Activated T-helper 2 cell treated with anti-CD3 and anti-CD28 coated beads, Interferon-gamma antibody, Interleukin-2, Interleukin-4, amounts not matched to agents 10 μg/mL and 5 μg/mL and 100 μg/mL, durations not matched to agents 14 hours and 24 hours and 36 hours (primary cell): Measurements from ENCODE around the gene DEXI. TPM values are rescaled to one million over a fixed set of nuclear protein-coding genes. Genes with fewer than 3 reads are reported as not detected.

Experiments
- DNase-seq: peaks from one replicate; pipeline ENCODE4 v3.0.0; 2021; ENCODE audit warnings: low spot score
- H3K27ac Mint-ChIP-seq: one replicate; pipeline ENCODE4 v1.8.0; 2021; ENCODE audit warnings: mixed read lengths
- H3K27me3 Mint-ChIP-seq: one replicate; pipeline ENCODE4 v1.8.0; 2021; ENCODE audit warnings: low read depth, mixed read lengths
- H3K36me3 Mint-ChIP-seq: one replicate; pipeline ENCODE4 v1.8.0; 2021; ENCODE audit warnings: low read depth, mixed read lengths
- H3K4me1 Mint-ChIP-seq: one replicate; pipeline ENCODE4 v1.8.0; 2021; ENCODE audit warnings: low read depth, mixed read lengths
- H3K4me3 Mint-ChIP-seq: one replicate; pipeline ENCODE4 v1.8.0; 2021; ENCODE audit warnings: low read depth, mild to moderate bottlenecking, moderate library complexity, mixed read lengths
- H3K9me3 Mint-ChIP-seq: one replicate; pipeline ENCODE4 v1.8.0; 2021; ENCODE audit warnings: mixed read lengths
- intact Hi-C: fragments of 100-400 bp; cut with micrococcal nuclease; formaldehyde crosslinking; loops from one replicate; pipeline ENCODE4 v1.15.1; 2023
- total RNA-seq: library from RNA; stranded (reverse); gene quantifications from 2 replicates; pipeline ENCODE4 v1.2.3, GENCODE V29; 2022

The DEXI gene
- total RNA-seq, 1 donor from 2014 or later = 38.5 TPM

DNA sequence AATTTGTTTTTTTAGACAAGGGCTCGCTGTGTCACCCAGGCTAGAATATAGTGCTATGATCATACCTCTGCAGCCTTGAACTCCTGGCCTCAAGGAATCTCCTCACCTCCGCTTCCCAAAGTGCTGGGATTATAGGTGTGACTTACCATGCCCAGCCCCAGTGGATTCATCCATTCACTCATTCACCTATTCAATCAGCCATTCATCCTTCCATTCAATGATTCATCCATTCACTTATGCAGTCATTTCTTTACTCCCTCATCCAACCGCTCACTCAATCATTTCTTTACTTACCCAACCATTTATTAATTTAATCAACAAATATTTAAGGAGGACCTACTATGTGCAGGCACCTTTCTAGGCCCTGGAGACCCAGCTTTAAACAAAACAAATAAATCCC lies 25.7 kb downstream of the DEXI start:
- Mint-ChIP-seq H3K9me3 (no peaks in the 10 kb centered on the region), H3K27me3 (no peaks in the 10 kb centered on the region), H3K27ac (no peak overlapping the region), H3K4me3 (no peak overlapping the region), H3K4me1 (peaks cover 24% of the 10 kb centered on the region), H3K36me3 (peaks cover 17% of the 10 kb centered on the region)
- no peak for DNase-seq
- intact Hi-C loops = loop anchor here (5.0 to 10.0 kb wide), 4 partner anchors 102 to 652 kb away; partner anchors contain the start of gene TVP23A

DNA sequence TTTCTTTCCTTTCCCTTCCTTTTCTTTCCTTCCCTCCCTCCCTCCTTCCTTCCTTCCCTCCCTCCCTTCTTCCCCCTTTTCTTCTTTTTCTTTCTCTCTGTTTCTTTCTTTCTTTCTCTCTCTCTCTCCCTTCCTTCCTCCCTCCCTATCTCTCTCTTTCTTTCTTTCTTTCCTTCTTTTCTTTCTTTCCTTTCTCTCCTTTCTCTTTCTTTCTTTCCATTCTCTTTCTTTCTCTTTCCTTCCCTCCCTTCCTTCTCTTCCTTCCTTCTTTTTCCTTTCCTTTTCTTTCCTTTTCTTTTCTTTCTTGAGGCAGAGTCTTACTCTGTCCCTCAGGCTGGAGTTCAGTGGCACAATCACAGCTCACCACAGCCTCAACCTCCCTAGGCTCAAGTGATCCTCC lies 31.0 kb downstream of the DEXI start:
- H3K36me3 Mint-ChIP-seq = peaks cover 16% of the 10 kb centered on the region
- no peaks in the 10 kb centered on the region for H3K9me3 Mint-ChIP-seq
- intact Hi-C loops = loop anchor here (10.0 kb wide), 2 partner anchors 96 to 646 kb away; partner anchors contain the start of gene TVP23A
- no peak overlapping the region for H3K27ac Mint-ChIP-seq
- H3K4me3 Mint-ChIP-seq = no peak overlapping the region
- no peak for DNase-seq
- H3K27me3 Mint-ChIP-seq = no peaks in the 10 kb centered on the region
- H3K4me1 Mint-ChIP-seq = peaks cover 13% of the 10 kb centered on the region

DNA sequence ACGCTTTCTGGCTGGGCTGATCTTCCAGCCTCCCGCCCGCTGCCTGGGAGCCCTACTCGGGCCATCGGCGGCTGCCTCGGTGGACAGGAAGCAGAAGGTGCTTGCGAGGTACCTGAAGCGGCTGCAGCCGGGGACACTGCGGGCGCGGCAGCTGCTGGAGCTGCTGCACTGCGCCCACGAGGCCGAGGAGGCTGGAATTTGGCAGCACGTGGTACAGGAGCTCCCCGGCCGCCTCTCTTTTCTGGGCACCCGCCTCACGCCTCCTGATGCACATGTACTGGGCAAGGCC lies 34.6 kb downstream of the DEXI start:
- Mint-ChIP-seq H3K27me3 (no peaks in the 10 kb centered on the region), H3K4me3 (no peak overlapping the region), H3K4me1 (peaks cover 2% of the 10 kb centered on the region), H3K36me3 (peaks cover 31% of the 10 kb centered on the region), H3K27ac (no peak overlapping the region), H3K9me3 (peaks cover 4% of the 10 kb centered on the region)
- intact Hi-C loops = no loop called here
- no peak for DNase-seq

DNA sequence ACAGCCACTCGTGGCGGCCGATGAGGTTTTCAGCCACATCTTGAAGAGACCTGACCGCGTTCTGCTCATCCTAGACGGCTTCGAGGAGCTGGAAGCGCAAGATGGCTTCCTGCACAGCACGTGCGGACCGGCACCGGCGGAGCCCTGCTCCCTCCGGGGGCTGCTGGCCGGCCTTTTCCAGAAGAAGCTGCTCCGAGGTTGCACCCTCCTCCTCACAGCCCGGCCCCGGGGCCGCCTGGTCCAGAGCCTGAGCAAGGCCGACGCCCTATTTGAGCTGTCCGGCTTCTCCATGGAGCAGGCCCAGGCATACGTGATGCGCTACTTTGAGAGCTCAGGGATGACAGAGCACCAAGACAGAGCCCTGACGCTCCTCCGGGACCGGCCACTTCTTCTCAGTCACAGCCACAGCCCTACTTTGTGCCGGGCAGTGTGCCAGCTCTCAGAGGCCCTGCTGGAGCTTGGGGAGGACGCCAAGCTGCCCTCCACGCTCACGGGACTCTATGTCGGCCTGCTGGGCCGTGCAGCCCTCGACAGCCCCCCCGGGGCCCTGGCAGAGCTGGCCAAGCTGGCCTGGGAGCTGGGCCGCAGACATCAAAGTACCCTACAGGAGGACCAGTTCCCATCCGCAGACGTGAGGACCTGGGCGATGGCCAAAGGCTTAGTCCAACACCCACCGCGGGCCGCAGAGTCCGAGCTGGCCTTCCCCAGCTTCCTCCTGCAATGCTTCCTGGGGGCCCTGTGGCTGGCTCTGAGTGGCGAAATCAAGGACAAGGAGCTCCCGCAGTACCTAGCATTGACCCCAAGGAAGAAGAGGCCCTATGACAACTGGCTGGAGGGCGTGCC lies 35.1 kb downstream of the DEXI start:
- intact Hi-C loops = no loop called here
- no peak for DNase-seq
- no peak overlapping the region for H3K4me3 Mint-ChIP-seq
- no peak overlapping the region for H3K27ac Mint-ChIP-seq
- H3K4me1 Mint-ChIP-seq = peaks cover 2% of the 10 kb centered on the region
- no peaks in the 10 kb centered on the region for H3K27me3 Mint-ChIP-seq
- peaks cover 36% of the 10 kb centered on the region for H3K36me3 Mint-ChIP-seq
- H3K9me3 Mint-ChIP-seq = peaks cover 5% of the 10 kb centered on the region

DNA sequence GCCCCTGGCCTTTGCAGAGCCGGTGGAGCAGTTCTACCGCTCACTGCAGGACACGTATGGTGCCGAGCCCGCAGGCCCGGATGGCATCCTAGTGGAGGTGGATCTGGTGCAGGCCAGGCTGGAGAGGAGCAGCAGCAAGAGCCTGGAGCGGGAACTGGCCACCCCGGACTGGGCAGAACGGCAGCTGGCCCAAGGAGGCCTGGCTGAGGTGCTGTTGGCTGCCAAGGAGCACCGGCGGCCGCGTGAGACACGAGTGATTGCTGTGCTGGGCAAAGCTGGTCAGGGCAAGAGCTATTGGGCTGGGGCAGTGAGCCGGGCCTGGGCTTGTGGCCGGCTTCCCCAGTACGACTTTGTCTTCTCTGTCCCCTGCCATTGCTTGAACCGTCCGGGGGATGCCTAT lies 35.8 kb downstream of the DEXI start:
- intact Hi-C loops = no loop called here
- no peaks in the 10 kb centered on the region for H3K27me3 Mint-ChIP-seq
- no peak overlapping the region for H3K4me3 Mint-ChIP-seq
- no peak overlapping the region for H3K27ac Mint-ChIP-seq
- DNase-seq = no peak
- peaks cover 2% of the 10 kb centered on the region for H3K4me1 Mint-ChIP-seq
- peaks cover 5% of the 10 kb centered on the region for H3K9me3 Mint-ChIP-seq
- peaks cover 39% of the 10 kb centered on the region for H3K36me3 Mint-ChIP-seq

DNA sequence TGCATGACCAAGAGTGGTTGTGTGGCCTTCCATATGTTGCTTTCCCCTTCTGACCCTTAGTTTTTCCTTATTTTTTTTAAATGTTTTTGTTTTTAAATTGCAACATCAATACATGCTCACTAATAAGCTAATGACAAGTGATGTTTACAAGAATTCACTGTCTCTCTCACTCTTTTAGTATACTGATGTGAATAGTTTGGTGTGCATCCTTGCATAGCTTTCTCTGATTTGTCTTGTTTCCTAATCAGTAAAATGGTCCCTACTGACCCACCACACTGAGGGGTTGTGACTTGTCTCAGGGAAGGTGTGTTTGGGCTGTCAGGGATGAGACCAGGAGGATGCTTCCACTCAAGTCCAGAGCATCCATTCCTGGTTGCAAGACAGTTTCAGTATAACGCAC lies 39.3 kb downstream of the DEXI start:
- DNase-seq = no peak
- Mint-ChIP-seq H3K36me3 (peaks cover 48% of the 10 kb centered on the region), H3K9me3 (peaks cover 5% of the 10 kb centered on the region), H3K27ac (no peak overlapping the region), H3K4me1 (no peaks in the 10 kb centered on the region), H3K4me3 (no peak overlapping the region), H3K27me3 (no peaks in the 10 kb centered on the region)
- intact Hi-C loops = no loop called here

DNA sequence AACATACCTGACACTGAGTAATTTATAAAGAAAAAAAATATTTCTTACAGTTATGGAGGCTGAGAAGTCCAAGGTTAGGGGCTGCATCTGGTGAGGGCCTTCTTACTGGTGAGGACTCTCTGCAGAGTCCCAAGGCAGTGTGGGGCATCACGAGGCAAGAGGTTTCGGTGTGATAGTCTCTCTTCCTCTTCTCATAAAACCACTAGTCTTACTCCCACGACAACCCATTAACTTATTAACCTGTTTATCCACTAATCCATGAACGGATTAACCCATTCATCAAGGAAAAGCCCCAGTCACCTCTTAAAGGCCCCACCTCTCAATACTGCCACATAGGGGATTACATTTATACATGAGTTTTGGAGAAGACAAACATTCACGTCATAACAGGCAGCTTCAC lies 45.1 kb downstream of the DEXI start:
- intact Hi-C loops = no loop called here
- Mint-ChIP-seq H3K9me3 (no peaks in the 10 kb centered on the region), H3K27me3 (no peaks in the 10 kb centered on the region), H3K36me3 (peaks cover 49% of the 10 kb centered on the region), H3K27ac (no peak overlapping the region), H3K4me3 (no peak overlapping the region), H3K4me1 (no peaks in the 10 kb centered on the region)
- no peak for DNase-seq

DNA sequence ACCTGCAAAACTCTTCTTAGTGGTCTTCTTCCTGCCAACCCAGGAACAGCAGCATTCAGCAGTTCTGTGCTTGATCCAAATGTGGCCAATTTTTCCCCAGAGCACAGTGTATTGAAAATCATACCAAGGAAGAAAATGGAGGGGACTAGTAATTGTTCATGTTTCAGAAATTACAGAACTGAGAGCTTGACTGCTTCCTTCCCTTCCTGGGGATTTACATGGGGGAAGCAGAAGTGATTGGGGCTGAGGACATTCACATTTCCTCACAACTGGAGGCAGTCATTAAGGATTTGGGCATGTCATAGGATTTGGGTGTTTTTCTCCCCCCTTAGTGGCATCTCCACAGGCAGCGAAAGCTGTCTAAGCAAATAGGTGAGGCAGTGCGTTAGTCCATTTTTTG lies 45.5 kb downstream of the DEXI start:
- Mint-ChIP-seq H3K36me3 (peaks cover 49% of the 10 kb centered on the region), H3K27ac (no peak overlapping the region), H3K9me3 (no peaks in the 10 kb centered on the region), H3K4me1 (peaks cover under 1% of the 10 kb centered on the region), H3K4me3 (no peak overlapping the region), H3K27me3 (no peaks in the 10 kb centered on the region)
- intact Hi-C loops = no loop called here
- no peak for DNase-seq

DNA sequence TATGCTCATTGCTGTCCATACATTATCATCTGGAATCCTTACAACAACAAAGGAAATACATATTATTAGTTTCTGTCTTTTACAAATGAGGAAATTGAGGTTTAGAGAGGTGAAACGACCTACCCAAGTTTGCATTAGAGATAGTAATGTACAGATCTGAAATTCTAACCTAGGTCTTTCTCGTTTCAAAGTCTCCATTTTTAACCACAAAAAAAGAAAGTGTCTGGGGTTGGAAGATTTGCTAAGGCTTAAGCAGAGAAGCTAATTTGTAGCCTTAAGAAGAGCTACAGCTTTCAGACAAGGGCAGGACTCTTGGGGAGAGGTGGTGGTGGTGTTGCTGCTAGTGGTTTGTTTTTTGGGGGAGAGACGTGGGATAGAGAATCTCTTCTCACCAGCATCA lies 46.1 kb downstream of the DEXI start:
- Mint-ChIP-seq H3K27ac (no peak overlapping the region), H3K4me3 (no peak overlapping the region)

DNA sequence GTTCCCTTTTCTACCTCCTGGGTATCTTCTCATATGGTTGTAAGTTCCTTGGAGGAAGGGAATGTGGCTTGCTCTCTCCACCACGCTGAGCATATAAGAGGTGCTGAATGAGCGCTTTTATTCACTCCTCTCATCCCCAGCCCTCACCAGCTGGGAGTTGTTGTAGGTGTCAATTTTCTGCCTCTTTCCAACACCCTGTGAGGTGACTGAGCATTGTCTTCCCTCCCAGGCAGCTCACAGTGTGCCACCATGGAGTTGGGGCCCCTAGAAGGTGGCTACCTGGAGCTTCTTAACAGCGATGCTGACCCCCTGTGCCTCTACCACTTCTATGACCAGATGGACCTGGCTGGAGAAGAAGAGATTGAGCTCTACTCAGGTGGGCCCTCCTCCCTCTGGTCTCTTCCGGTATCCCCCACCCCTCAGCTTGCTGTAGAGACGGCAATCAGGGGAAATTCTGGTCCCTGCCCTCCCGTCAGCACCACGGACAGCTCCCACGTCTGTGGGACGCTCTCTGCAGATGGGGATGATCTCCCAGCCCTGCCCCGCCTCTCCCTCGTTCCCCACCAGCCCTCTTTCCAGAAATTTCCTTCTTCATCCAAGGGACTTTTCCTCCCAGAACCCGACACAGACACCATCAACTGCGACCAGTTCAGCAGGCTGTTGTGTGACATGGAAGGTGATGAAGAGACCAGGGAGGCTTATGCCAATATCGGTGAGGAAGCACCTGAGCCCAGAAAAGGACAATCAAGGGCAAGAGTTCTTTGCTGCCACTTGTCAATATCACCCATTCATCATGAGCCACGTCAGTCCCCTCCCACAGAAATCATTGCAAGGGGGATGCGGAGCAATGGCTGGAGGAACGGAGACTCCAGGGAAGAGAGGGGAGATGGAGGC lies 47.0 kb downstream of the DEXI start:
- Mint-ChIP-seq H3K27ac (no peak overlapping the region), H3K27me3 (no peaks in the 10 kb centered on the region), H3K9me3 (no peaks in the 10 kb centered on the region), H3K4me3 (no peak overlapping the region), H3K4me1 (peaks cover 2% of the 10 kb centered on the region), H3K36me3 (peaks cover 38% of the 10 kb centered on the region)
- intact Hi-C loops = no loop called here
- DNase-seq = no peak

More for the DNA sequence above, 46.1 kb downstream of the DEXI start:
- Mint-ChIP-seq H3K27me3 (no peaks in the 10 kb centered on the region), H3K9me3 (no peaks in the 10 kb centered on the region), H3K36me3 (peaks cover 44% of the 10 kb centered on the region), H3K4me1 (peaks cover 2% of the 10 kb centered on the region)
- no peak for DNase-seq
- intact Hi-C loops = no loop called here

DNA sequence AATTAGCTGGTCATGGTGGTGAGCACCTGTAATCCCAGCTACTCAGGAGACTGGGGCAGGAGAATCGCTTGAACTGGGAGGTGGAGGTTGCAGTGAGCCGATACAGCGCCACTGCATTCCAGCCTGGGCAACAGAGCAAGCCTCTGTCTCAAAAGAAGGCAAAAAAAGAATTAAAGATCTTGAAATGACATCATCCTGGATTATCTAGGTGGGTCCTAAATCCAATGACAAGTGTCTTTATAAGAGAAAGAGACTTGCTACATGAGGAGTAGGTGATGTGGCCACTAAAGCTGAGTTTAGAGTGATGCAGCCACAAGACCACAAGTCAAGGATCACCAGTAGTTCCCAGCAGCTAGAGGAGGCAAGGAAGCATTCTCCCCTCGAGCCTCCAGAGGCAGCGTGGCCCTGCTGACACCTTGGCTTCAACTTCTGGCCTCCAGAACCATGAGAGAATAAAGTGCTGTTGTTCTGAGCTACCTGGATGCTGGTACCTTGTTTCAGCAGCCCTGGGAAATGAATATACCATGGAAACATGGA lies 49.4 kb downstream of the DEXI start:
- H3K27me3 Mint-ChIP-seq = no peaks in the 10 kb centered on the region
- no peak for DNase-seq
- intact Hi-C loops = no loop called here
- H3K36me3 Mint-ChIP-seq = peaks cover 25% of the 10 kb centered on the region
- H3K27ac Mint-ChIP-seq = no peak overlapping the region
- H3K4me1 Mint-ChIP-seq = peaks cover 2% of the 10 kb centered on the region
- no peak overlapping the region for H3K4me3 Mint-ChIP-seq
- H3K9me3 Mint-ChIP-seq = no peaks in the 10 kb centered on the region

DNA sequence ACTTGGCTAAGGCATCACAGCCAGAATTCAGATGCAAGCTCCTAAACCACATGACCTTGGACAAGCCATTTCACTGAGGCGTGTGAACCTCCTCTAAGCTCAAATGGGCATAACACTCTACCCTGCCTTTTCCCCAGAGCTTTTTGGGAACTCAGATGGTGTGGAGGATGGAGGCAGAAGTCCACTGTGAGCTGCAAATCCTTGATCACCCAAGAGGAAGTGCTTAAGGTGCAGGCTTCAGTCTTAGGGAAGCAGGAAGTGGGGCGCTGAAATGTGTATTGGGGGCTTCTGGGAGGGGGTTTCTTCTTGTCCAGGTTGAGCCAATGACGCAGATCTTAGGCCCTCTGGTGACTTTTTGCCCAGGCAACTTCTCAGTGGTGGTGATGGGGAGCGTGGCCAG lies 52.4 kb downstream of the DEXI start:
- Mint-ChIP-seq H3K9me3 (no peaks in the 10 kb centered on the region), H3K27ac (no peak overlapping the region), H3K36me3 (peaks cover 7% of the 10 kb centered on the region), H3K27me3 (peaks cover 2% of the 10 kb centered on the region), H3K4me3 (no peak overlapping the region), H3K4me1 (peaks cover 4% of the 10 kb centered on the region)
- intact Hi-C loops = no loop called here
- no peak for DNase-seq
